K562 (cell line): Measurements from ENCODE around the gene FBXO22. TPM values are rescaled to one million over a fixed set of nuclear protein-coding genes. Genes with fewer than 3 reads are reported as not detected.
A peak's percentile ranks its signal among the peaks of the same experiment; 100 is the strongest.

Experiments used
- CHD2 ChIP-seq: IDR thresholded peaks from 2 replicates; pipeline ENCODE4 v1.6.1; 2011; ENCODE audit warnings: low read depth, low read length
- L3MBTL2 ChIP-seq: fragments of 450-650 bp; IDR thresholded peaks from 2 replicates; pipeline ENCODE4 v1.6.1; 2016; ENCODE audit warnings: mild to moderate bottlenecking, moderate library complexity
- NR4A1 ChIP-seq, 2 experiments: fragments of 250-450 bp in 1 of 2; fragments of 450-650 bp in 1 of 2; sonication (Bioruptor Pico) in 1 of 2; IDR thresholded peaks; 2 replicates each; pipeline versions ENCODE4 v1.4.0 to v1.6.1; 2016 to 2020; ENCODE audit warnings: mild to moderate bottlenecking in 2 of 2, missing compliant biosample characterization in 1 of 2, missing genetic modification characterization in 1 of 2, moderate library complexity in 1 of 2
- PHF21A ChIP-seq: fragments of 450-650 bp; IDR thresholded peaks from 2 replicates; pipeline ENCODE4 v1.6.1; 2017; ENCODE audit warnings: low read depth, borderline replicate concordance
- POLR2H ChIP-seq: IDR thresholded peaks from 2 replicates; pipeline ENCODE4 v1.6.1; 2016; ENCODE audit warnings: missing genetic modification characterization, low read depth, mild to moderate bottlenecking, control low read depth, missing compliant biosample characterization, moderate library complexity
- PRDM10 ChIP-seq: fragments of 450-650 bp; IDR thresholded peaks from 2 replicates; pipeline ENCODE4 v1.6.1; 2018; ENCODE audit not compliant: partially characterized antibody
- RBFOX2 ChIP-seq: fragments of 200-400 bp; formaldehyde crosslinking; IDR thresholded peaks from 2 replicates; pipeline ENCODE4 v1.6.1; 2017; ENCODE audit warnings: low read depth, mild to moderate bottlenecking, low read length, moderate library complexity
- RFX7 ChIP-seq: fragments of 250-450 bp; sonication (Bioruptor Pico); IDR thresholded peaks from 2 replicates; pipeline ENCODE4 v1.5.1; 2021; ENCODE audit warnings: mild to moderate bottlenecking
- RREB1 ChIP-seq: fragments of 250-450 bp; sonication (Bioruptor Pico); IDR thresholded peaks from 2 replicates; pipeline ENCODE4 v1.4.0; 2020
- SLC30A9 ChIP-seq: fragments of 250-450 bp; sonication (Bioruptor Pico); IDR thresholded peaks from 2 replicates; pipeline ENCODE4 v1.8.0; 2022; ENCODE audit warnings: mild to moderate bottlenecking, moderate library complexity
- ZNF444 ChIP-seq: fragments of 250-450 bp; sonication (Bioruptor Pico); IDR thresholded peaks from 2 replicates; pipeline ENCODE4 v1.4.0; 2020; ENCODE audit warnings: mild to moderate bottlenecking, moderate library complexity
- ZSCAN29 ChIP-seq: fragments of 450-650 bp; IDR thresholded peaks from 2 replicates; pipeline ENCODE4 v1.6.1; 2017
- polyA plus RNA-seq, 8 experiments: library from polyadenylated mRNA; depleted of rRNA in 4 of 8; stranded (reverse) in 5 of 8; unstranded in 3 of 8; fragments of >200 nt; fragmentation: Nextera tagmentation in 2 of 8; fragmentation: Illumina TruSeq in 1 of 8; extraction: Ambion mirVana in 2 of 8; extraction: Trizol in 1 of 8; gene quantifications; 2 replicates each; pipeline versions ENCODE4 v1.2.1 to v1.2.3, GENCODE V29; 2011 to 2014; ENCODE audit warnings: inconsistent platforms in 1 of 8, missing spikeins in 1 of 8
- total RNA-seq, 7 experiments: library from RNA; depleted of rRNA in 6 of 7; stranded (reverse); fragments of >200 nt in 6 of 7; fragmentation: Illumina TruSeq in 2 of 7; extraction: Trizol in 2 of 7; gene quantifications; 2 replicates each; pipeline versions ENCODE4 v1.2.1 to v1.2.3, GENCODE V29; 2011 to 2021; ENCODE audit warnings: low replicate concordance in 1 of 7
- TF ChIP-seq, protein P1 (sequence below): sonication (generic); formaldehyde crosslinking; IDR thresholded peaks from 2 replicates; pipeline ENCODE4 v1.8.0; 2022; ENCODE audit warnings: missing genetic modification reagents, mild to moderate bottlenecking, borderline replicate concordance
- TF ChIP-seq, protein P2 (sequence below): fragments of 250-450 bp; sonication (Bioruptor Pico); IDR thresholded peaks from 2 replicates; pipeline ENCODE4 v1.4.0; 2020

FBXO22 gene
- total and polyA plus RNA-seq, 9 of the 15 experiments (the other 6 are each of a cell fraction or from before 2014, with no cell fraction given) = 24.4 to 99.4 (median 66.5) TPM

DNA sequence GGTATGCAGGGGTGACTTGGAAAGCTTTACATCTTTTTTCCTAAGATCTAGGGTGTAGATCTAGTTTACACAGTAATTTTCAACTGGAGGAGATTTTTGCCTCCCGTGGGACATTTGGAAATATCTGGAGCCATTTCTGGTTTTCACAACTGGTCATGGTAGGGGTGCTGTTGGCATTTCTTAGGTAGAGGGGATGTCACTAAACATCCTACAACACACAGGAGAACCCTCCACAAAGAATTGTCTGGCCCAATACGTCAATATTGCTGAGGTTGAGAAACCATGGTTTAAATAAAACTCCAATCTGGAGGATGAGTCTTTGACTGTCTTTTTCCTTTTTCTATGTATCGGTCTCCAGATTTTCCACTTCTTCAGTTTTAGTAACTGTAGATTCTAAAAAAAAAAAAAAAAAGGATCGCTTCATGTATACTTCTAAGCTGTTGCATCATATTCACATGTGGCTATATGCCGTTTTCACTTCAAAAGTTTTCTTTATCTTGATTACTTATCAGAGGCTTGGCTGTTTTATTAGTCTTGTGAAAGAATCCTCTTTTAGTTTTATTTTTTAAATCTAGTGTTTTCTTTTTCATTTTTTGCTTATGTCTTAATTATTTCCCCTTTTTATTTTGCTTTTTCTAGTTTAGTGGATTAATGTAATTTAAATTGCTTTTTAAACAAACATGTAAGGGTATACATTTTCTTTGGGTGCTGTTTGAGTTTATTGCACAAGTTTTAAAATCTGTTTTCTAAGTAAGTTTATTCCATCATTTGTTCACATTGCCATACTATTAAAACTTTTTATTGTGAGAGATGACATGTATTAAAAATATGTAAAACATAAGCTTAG, 39.2 kb upstream of the FBXO22 start (continued):
- TF ChIP-seq PRDM10 = peak; percentile 17
- TF ChIP-seq, protein P1, sequence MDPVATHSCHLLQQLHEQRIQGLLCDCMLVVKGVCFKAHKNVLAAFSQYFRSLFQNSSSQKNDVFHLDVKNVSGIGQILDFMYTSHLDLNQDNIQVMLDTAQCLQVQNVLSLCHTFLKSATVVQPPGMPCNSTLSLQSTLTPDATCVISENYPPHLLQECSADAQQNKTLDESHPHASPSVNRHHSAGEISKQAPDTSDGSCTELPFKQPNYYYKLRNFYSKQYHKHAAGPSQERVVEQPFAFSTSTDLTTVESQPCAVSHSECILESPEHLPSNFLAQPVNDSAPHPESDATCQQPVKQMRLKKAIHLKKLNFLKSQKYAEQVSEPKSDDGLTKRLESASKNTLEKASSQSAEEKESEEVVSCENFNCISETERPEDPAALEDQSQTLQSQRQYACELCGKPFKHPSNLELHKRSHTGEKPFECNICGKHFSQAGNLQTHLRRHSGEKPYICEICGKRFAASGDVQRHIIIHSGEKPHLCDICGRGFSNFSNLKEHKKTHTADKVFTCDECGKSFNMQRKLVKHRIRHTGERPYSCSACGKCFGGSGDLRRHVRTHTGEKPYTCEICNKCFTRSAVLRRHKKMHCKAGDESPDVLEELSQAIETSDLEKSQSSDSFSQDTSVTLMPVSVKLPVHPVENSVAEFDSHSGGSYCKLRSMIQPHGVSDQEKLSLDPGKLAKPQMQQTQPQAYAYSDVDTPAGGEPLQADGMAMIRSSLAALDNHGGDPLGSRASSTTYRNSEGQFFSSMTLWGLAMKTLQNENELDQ (CRISPR knock-in tag) = no peak
- no peak for TF ChIP-seq SLC30A9 (CRISPR knock-in tag)
- no peak for TF ChIP-seq NR4A1 (CRISPR knock-in tag; IDR thresholded peaks at IDR 0.05)
- TF ChIP-seq NR4A1 (tag; IDR thresholded peaks at IDR 0.05) = no peak; the same call in 1 of the 2 replicates
- no peak for TF ChIP-seq RBFOX2
- peak; percentile 64 for TF ChIP-seq POLR2H
- TF ChIP-seq RREB1 (CRISPR knock-in tag) = no peak
- TF ChIP-seq ZNF444 (CRISPR knock-in tag) = no peak
- peak; percentile 46; the same call in 1 of the 2 replicates for TF ChIP-seq L3MBTL2
- TF ChIP-seq, protein P2, sequence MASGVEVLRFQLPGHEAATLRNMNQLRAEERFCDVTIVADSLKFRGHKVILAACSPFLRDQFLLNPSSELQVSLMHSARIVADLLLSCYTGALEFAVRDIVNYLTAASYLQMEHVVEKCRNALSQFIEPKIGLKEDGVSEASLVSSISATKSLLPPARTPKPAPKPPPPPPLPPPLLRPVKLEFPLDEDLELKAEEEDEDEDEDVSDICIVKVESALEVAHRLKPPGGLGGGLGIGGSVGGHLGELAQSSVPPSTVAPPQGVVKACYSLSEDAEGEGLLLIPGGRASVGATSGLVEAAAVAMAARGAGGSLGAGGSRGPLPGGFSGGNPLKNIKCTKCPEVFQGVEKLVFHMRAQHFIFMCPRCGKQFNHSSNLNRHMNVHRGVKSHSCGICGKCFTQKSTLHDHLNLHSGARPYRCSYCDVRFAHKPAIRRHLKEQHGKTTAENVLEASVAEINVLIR (CRISPR knock-in tag) = no peak
- TF ChIP-seq RFX7 (CRISPR knock-in tag) = no peak
- TF ChIP-seq CHD2 = no peak
- no peak for TF ChIP-seq ZSCAN29
- TF ChIP-seq PHF21A = no peak
